Effector memory CD4-positive, alpha-beta T cell (primary cell): ENCODE measurements around the gene NFIB.

Experiments
- DNase-seq, 3 donors: peaks; one replicate each; pipeline ENCODE4 v3.0.0-alpha.2; 2020
- H3K27ac ChIP-seq: 2 replicates; pipeline ENCODE4 v1.7.0; 2013; ENCODE audit warnings: mild to moderate bottlenecking, low read length, moderate library complexity; ENCODE audit not compliant: insufficient read depth, poor library complexity, severe bottlenecking
- H3K27me3 ChIP-seq: replicated peaks from 2 replicates; pipeline ENCODE4 v1.7.0; 2013; ENCODE audit warnings: mild to moderate bottlenecking, low read length; ENCODE audit not compliant: insufficient read depth, control insufficient read depth, poor library complexity, severe bottlenecking
- H3K36me3 ChIP-seq: 2 replicates; pipeline ENCODE4 v1.7.0; 2013; ENCODE audit warnings: mild to moderate bottlenecking, low read length, moderate library complexity; ENCODE audit not compliant: control insufficient read depth, insufficient read depth
- H3K4me1 ChIP-seq: 2 replicates; pipeline ENCODE4 v1.7.0; 2013; ENCODE audit warnings: low read length, mild to moderate bottlenecking; ENCODE audit not compliant: control insufficient read depth, insufficient read depth, poor library complexity, severe bottlenecking
- H3K4me3 ChIP-seq: 2 replicates; pipeline ENCODE4 v1.7.0; 2013; ENCODE audit warnings: low read length, low read depth, mild to moderate bottlenecking; ENCODE audit not compliant: insufficient read depth, poor library complexity, severe bottlenecking
- H3K9me3 ChIP-seq: 2 replicates; pipeline ENCODE4 v1.7.0; 2013; ENCODE audit warnings: mild to moderate bottlenecking, low read length, moderate library complexity; ENCODE audit not compliant: control insufficient read depth

NFIB gene

GRCh38 chr9:14057368-14058324, 256.3 kb downstream of the NFIB start:
- no peak overlapping the region for H3K27ac ChIP-seq
- H3K4me1 ChIP-seq, result no peaks in the 10 kb centered on the region

GRCh38 chr9:14056316-14056861, 257.6 kb downstream of the NFIB start:
- Histone ChIP-seq H3K27ac (no peak overlapping the region), H3K9me3 (no peaks in the 10 kb centered on the region), H3K4me1 (no peaks in the 10 kb centered on the region), H3K27me3 (no peaks in the 10 kb centered on the region), H3K4me3 (no peak overlapping the region), H3K36me3 (no peaks in the 10 kb centered on the region)
- DNase-seq, result no peak

More at GRCh38 chr9:14057368-14058324, 256.3 kb downstream of the NFIB start:
- DNase-seq, result no peak
- H3K36me3 ChIP-seq, result no peaks in the 10 kb centered on the region
- no peaks in the 10 kb centered on the region for H3K27me3 ChIP-seq
- H3K9me3 ChIP-seq, result no peaks in the 10 kb centered on the region
- no peak overlapping the region for H3K4me3 ChIP-seq

- no peaks in the 10 kb centered on the region for H3K9me3 ChIP-seq
- no peak overlapping the region for H3K27ac ChIP-seq
Observed at GRCh38 chr9:14054096-14054495, 259.8 kb downstream of the NFIB start.

GRCh38 chr9:14052359-14052758, 261.6 kb downstream of the NFIB start:
- Histone ChIP-seq H3K27me3 (no peaks in the 10 kb centered on the region), H3K36me3 (no peaks in the 10 kb centered on the region), H3K4me1 (no peaks in the 10 kb centered on the region), H3K4me3 (no peak overlapping the region), H3K27ac (no peak overlapping the region), H3K9me3 (no peaks in the 10 kb centered on the region)
- no peak for DNase-seq

More at GRCh38 chr9:14054096-14054495, 259.8 kb downstream of the NFIB start:
- Histone ChIP-seq H3K4me1 (no peaks in the 10 kb centered on the region), H3K4me3 (no peak overlapping the region), H3K27me3 (no peaks in the 10 kb centered on the region), H3K36me3 (no peaks in the 10 kb centered on the region)
- DNase-seq, result no peak

- H3K9me3 ChIP-seq, result no peaks in the 10 kb centered on the region
- DNase-seq, result no peak
- no peaks in the 10 kb centered on the region for H3K36me3 ChIP-seq
- no peaks in the 10 kb centered on the region for H3K27me3 ChIP-seq
- H3K27ac ChIP-seq, result no peak overlapping the region
- H3K4me3 ChIP-seq, result no peak overlapping the region
- H3K4me1 ChIP-seq, result no peaks in the 10 kb centered on the region
Observed at GRCh38 chr9:14051419-14051818, 262.5 kb downstream of the NFIB start.

GRCh38 chr9:14043483-14043882, 270.5 kb downstream of the NFIB start:
- Histone ChIP-seq H3K4me3 (no peak overlapping the region), H3K27me3 (no peaks in the 10 kb centered on the region), H3K27ac (no peak overlapping the region), H3K4me1 (no peaks in the 10 kb centered on the region), H3K36me3 (no peaks in the 10 kb centered on the region), H3K9me3 (no peaks in the 10 kb centered on the region)
- no peak for DNase-seq

- no peaks in the 10 kb centered on the region for H3K4me1 ChIP-seq
- no peak overlapping the region for H3K4me3 ChIP-seq
- DNase-seq, result no peak
- H3K27me3 ChIP-seq, result no peaks in the 10 kb centered on the region
- H3K36me3 ChIP-seq, result no peaks in the 10 kb centered on the region
- no peak overlapping the region for H3K27ac ChIP-seq
- H3K9me3 ChIP-seq, result no peaks in the 10 kb centered on the region
Observed at GRCh38 chr9:14037331-14037730, 276.6 kb downstream of the NFIB start.

GRCh38 chr9:14033067-14033466, 280.9 kb downstream of the NFIB start:
- no peaks in the 10 kb centered on the region for H3K36me3 ChIP-seq

More at GRCh38 chr9:14033067-14033466, 280.9 kb downstream of the NFIB start:
- DNase-seq, result no peak
- H3K27ac ChIP-seq, result no peak overlapping the region
- H3K4me3 ChIP-seq, result no peak overlapping the region
- H3K4me1 ChIP-seq, result no peaks in the 10 kb centered on the region
- H3K27me3 ChIP-seq, result no peaks in the 10 kb centered on the region
- H3K9me3 ChIP-seq, result no peaks in the 10 kb centered on the region
